Daoy (cell line): ENCODE measurements around the gene AEBP1. TPM values are rescaled to one million over a fixed set of nuclear protein-coding genes. Genes with fewer than 3 reads are reported as not detected.

ENCODE experiments used
- DNase-seq: peaks from one replicate; pipeline ENCODE4 v3.0.0-alpha.2; 2015; ENCODE audit warnings: low read depth
- total RNA-seq: library from RNA; depleted of rRNA; stranded (reverse); fragments of >200 nt; shearing (Covaris generic); gene quantifications from 2 replicates; pipeline ENCODE4 v1.2.3, GENCODE V29; 2014

AEBP1 gene
- total RNA-seq, 1 experiment from 2014 or later: not detected

- no peak for DNase-seq
Observed at GRCh38 chr7:44142028-44142427, 37.9 kb downstream of the AEBP1 start.

- no peak for DNase-seq
Observed at GRCh38 chr7:44143646-44144250, 39.6 kb downstream of the AEBP1 start.

GRCh38 chr7:44144426-44144967 lies 40.4 kb downstream of the AEBP1 start:
- no peak for DNase-seq

DNA sequence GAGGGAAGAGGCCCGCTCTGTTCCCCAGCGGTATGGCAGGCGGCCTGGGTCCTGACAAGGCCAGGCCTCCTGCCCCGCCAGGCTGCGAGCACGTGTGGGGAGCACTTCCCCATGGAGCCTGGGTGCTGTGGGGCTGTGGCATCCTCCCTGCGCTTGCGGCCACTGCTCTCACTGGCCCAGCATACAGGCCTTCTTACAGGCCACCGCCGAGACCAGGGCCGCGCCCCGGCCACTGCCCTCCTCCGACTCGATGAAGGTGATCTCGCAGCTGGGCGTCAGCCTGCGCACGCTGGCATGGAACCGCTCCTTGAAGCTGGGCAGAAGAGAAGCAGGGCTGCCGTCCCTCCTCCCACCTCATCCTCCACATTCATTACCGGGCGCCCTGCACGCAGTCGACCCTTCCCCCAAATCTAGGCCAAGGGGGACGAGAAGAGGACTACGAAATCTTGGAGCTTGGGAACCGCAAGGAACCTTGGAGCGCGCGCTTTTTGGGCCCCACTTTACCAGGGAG lies 40.9 kb downstream of the AEBP1 start:
- peak; percentile 10 for DNase-seq

DNA sequence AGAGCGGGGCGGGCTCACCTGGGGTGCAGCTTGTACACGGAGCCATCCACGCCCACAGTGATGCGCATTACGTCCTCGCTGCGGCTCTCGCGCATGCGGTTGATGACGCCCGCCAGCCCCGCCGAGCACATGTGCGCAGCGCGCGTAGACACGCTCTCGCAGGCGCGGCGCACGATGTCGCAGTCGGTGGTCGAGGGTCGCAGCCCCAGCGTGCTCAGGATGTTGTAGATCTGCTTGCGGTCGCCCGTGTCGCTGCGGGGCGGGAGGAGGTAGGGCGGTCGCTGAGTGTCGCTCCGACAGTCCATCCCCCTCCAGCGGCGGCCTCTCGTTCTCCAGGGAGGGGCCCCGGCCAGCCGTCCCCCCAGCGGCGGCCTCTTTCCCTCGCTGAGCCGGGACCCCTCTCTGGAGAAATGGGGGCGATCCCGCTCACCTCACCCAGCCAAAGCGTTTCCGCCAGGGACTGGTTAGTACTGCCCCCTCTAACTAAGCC lies 41.4 kb downstream of the AEBP1 start:
- no peak for DNase-seq

DNA sequence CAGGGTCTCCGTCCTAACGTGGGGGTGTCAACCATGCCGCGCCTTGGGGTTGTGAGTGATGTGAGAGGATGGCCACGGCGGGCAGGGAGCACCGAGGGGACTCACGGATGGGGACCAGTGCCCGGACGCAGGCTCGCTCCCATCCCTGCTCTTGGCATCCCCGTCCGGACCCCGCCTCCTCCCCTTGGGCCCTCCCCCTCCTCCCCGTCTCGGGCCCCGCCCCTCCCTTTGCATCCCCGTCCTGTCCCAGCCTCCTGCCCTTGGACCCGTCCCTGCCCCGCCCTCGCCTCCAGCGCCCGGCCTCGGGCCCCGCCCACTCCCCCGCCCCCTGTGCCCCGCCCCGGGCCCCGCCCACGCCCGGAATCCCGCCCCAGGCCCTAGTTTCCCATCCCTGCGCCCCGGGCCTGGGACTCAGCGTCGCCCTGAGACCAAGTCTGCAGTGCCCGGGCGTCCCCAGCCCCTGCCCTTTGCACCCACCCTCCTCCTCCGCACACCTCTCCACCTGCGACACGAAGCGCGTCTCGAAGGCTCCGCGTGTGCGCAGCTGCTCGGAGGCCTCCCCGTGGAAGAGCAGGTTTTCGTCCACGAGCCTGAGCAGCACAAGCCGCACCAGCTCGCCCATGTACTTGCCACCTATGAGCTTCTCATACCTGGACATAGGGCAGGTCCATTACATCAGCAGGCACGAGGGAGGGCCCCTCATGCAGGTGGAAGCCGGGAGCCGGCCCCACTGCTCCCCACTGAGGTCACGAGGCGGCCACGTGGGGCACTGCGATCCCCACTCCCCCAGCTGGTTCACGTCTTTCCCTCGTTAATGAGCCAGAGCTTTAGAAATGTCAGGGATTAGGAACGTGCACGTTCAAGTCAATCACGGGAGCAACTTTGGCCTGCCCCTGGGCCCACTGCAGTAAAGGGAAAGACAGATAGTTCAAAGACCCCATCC lies 42.1 kb downstream of the AEBP1 start:
- peak; percentile 86 for DNase-seq

GRCh38 chr7:44147026-44147991 lies 43.2 kb downstream of the AEBP1 start:
- DNase-seq: no peak

DNA sequence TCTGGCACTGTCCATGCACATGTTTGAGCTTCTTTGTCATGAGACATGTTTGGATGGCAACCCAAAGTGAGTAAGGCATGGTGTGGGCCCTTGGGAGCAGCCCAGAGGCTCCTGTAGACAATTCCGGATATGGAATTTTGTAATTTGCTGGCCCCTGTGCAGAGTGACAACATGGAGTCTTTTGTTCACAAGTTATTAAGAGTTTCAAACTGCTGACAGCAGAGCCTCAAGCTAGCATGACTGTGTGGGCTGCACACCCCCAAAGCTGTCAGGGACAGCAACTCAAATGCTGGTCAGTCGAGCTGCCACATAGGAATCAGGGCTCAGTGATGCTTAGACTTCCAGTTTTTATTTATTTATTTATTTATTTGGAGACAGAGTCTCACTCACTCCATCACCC lies 44.0 kb downstream of the AEBP1 start:
- no peak for DNase-seq

DNA sequence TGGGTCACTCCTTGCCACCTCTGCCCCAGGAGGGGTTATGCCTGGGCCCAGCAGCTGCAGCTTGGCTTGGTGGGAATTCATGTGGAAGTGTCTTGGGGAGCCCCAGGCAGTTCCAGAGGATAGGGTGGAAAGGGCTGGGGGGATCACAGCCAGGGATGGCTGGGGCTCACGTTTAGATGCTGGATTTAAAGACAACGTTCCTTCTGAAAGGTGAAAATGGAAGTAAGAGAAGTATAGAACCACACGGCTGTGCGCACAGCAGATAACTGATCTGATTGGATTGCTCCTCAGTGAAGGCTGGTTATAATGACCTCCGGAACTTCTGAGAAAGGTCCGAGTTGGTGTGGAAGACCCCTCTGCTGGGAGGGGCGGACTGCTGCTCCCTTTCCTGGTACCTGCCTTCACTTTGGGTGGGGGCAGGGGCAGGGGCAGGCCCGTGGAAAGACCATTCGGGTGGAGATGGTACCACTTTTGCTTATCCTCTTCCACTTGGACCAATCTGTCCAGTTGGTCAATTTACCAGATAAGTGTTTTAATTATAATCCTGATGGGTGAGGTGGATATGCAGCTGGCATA lies 44.9 kb downstream of the AEBP1 start:
- DNase-seq: no peak

GRCh38 chr7:44149571-44150465 lies 45.7 kb downstream of the AEBP1 start:
- DNase-seq: no peak

- DNase-seq: no peak
Observed at GRCh38 chr7:44150466-44150832, 46.3 kb downstream of the AEBP1 start.

- DNase-seq: no peak
Observed at GRCh38 chr7:44150966-44151941, 47.1 kb downstream of the AEBP1 start.

GRCh38 chr7:44151956-44152355 lies 47.8 kb downstream of the AEBP1 start:
- no peak for DNase-seq

DNA sequence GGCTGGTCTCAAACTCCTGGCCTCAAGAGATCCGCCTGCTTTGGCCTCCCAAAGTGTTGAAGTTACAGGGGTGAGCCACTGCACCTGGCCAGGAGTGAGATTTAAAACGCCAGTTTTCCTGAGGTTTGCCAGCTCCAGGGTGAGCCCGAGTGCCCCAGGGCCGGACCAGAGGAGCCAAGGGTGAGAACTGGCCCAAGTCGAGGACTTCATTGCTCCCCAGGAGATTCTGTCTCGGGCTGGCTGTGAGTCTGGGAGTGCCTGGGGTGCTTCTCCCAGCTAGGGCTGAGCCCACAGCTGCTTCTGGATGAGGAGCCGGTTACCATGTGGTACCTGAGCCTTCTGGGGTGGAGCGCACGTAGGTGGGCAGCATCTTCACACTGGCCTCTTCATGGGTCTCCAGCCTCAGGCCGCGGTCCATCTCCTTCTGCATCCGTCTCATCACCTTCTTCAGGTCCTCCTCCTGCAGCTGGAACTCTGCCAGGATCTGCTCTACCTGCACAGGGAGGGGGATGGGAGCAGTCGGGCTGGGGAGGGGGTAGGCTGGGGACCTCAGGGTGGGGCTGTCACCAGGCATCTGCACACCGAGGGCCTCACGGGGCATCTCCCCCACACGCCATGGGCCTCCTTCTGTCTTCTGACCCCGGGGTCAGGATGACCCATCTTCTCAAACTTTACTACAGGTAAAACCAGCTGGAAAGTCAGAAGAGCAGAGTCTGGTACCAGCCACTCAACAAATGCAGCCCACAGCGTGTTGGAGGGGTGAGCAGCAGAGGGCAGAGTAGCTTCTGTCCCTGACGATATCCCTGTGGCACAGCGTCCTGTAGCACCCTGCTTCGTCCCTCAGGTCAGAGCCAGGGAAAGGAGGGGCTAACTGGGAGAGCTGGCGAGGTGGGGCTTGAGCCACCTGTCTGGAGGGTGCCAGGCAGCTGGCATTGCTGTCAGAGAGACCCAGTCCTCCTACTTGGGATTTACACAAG lies 49.1 kb downstream of the AEBP1 start:
- no peak for DNase-seq

GRCh38 chr7:44153948-44154335 lies 49.8 kb downstream of the AEBP1 start:
- no peak for DNase-seq

- peak; percentile 51 for DNase-seq
Observed at GRCh38 chr7:44154703-44155102, 50.6 kb downstream of the AEBP1 start.
